ENCODE data around the gene FRS2. TPM values are rescaled to one million over a fixed set of nuclear protein-coding genes. Genes with fewer than 3 reads are reported as not detected.
"Not testable (repeated sequence)": the region's sequence is repeated elsewhere in the genome, so short reads cannot be mapped to it uniquely, and the experiment has no call there.

FRS2 gene
- total and polyA plus RNA-seq, 9 of the 15 experiments (the other 6 are each of a cell fraction or from before 2014, with no cell fraction given) = 1.0 to 9.1 (median 6.0) TPM

DNA sequence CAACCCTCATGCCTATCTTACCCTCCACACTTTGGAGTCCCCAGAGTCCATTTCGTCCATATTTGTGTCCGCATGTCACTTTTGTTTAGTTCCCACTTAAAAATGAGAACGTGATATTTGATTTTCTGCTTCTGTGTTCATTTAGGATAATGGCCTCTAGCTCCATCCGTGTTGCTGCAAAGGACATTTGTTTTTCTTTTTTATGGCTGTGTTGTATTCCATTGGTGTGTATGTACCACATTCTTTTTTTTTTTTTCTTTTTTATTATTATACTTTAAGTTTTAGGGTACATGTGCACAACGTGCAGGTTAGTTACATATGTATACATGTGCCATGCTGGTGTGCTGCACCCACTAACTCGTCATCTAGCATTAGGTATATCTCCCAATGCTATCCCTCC is 133.4 kb downstream of the FRS2 start:
- POLR2A ChIA-PET = interaction anchor here (0.9 kb wide), 2 partner anchors 14 to 18 kb away, joined by 3 to 4 read pairs; partner anchors contain the start of gene CCT2
- CTCF ChIA-PET (ENCODE audit: low intra/inter-chr PET ratio); H3K4me1 ChIP-seq (replicated peaks in 1 of 2; ENCODE audit: control insufficient read depth in 2 of 2, insufficient read depth in 2 of 2, low read length in 2 of 2); H3K4me2 ChIP-seq (ENCODE audit: insufficient read depth, low read length); FAIRE-seq; DNase-seq (ENCODE audit: extremely low read depth in 1 of 4, low spot score in 3 of 4); H2AFZ ChIP-seq (ENCODE audit: low read depth, low read length); H3K9ac ChIP-seq (ENCODE audit: insufficient read depth in 1 of 2, low read depth in 2 of 2, low read length in 2 of 2); H3K27me3 ChIP-seq (ENCODE audit: control insufficient read depth in 2 of 2, insufficient read depth in 2 of 2, low read length in 2 of 2); H4K20me1 ChIP-seq (replicated peaks; ENCODE audit: control insufficient read depth, insufficient read depth, low read length); H3K9me1 ChIP-seq (ENCODE audit: control insufficient read depth, insufficient read depth, low read length); H3K27ac ChIP-seq (ENCODE audit: extremely low read depth, low read depth, low read length); BruUV-seq (replicated peaks); in situ Hi-C loops (cut with MboI); H3K4me3 ChIP-seq; H3K9me3 ChIP-seq (replicated peaks; ENCODE audit: control insufficient read depth, insufficient read depth, low read depth, low read length); H3K79me2 ChIP-seq (ENCODE audit: control insufficient read depth, insufficient read depth, low read length); intact Hi-C loops (cut with micrococcal nuclease); ATAC-seq: not testable (repeated sequence)
- WGBS (ENCODE audit: insufficient coverage, low coverage, missing lambda C conversion rate) = 98% methylated on average over 4 of the region's 6 CpGs
- peaks cover 46% of the 10 kb centered on the region for H3K36me3 ChIP-seq (ENCODE audit: control insufficient read depth, insufficient read depth, low read length)
- TF ChIP-seq ZNF146 (CRISPR knock-in tag; IDR thresholded peaks at IDR 0.05; ENCODE audit: unreplicated experiment) = peak; percentile 50

DNA sequence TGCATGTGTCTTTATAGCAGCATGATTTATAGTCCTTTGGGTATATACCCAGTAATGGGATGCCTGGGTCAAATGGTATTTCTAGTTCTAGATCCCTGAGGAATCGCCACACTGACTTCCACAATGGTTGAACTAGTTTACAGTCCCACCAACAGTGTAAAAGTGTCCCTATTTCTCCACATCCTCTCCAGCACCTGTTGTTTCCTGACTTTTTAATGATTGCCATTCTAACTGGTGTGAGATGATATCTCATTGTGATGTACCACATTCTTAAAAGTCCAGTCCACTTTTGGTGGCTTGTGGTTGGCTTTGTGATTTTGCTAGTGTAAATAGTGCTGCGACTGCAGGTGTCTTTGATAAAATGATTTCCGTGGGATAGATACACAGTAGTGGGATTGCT is 134.1 kb downstream of the FRS2 start:
- H3K27ac ChIP-seq (ENCODE audit: extremely low read depth, low read depth, low read length); FAIRE-seq; ATAC-seq; H3K9me3 ChIP-seq (replicated peaks; ENCODE audit: control insufficient read depth, insufficient read depth, low read depth, low read length); H2AFZ ChIP-seq (ENCODE audit: low read depth, low read length); H3K4me3 ChIP-seq; BruUV-seq (replicated peaks); H3K9ac ChIP-seq (ENCODE audit: insufficient read depth in 1 of 2, low read depth in 2 of 2, low read length in 2 of 2); H3K79me2 ChIP-seq (ENCODE audit: control insufficient read depth, insufficient read depth, low read length); H3K27me3 ChIP-seq (ENCODE audit: control insufficient read depth in 2 of 2, insufficient read depth in 2 of 2, low read length in 2 of 2); in situ Hi-C loops (cut with MboI); CTCF ChIA-PET (ENCODE audit: low intra/inter-chr PET ratio); intact Hi-C loops (cut with micrococcal nuclease); POLR2A ChIA-PET; H3K4me2 ChIP-seq (ENCODE audit: insufficient read depth, low read length); DNase-seq (ENCODE audit: extremely low read depth in 1 of 4, low spot score in 3 of 4); H4K20me1 ChIP-seq (replicated peaks; ENCODE audit: control insufficient read depth, insufficient read depth, low read length); H3K9me1 ChIP-seq (ENCODE audit: control insufficient read depth, insufficient read depth, low read length): not testable (repeated sequence)
- WGBS (ENCODE audit: insufficient coverage, low coverage, missing lambda C conversion rate) = 47% methylated on average over 2 of the region's 3 CpGs
- H3K4me1 ChIP-seq (replicated peaks in 1 of 2; ENCODE audit: control insufficient read depth in 2 of 2, insufficient read depth in 2 of 2, low read length in 2 of 2) = peaks cover 4 to 13% of the 10 kb centered on the region in 2 experiments; a peak in 4 of 5 replicates
- H3K36me3 ChIP-seq (ENCODE audit: control insufficient read depth, insufficient read depth, low read length) = peaks cover 38% of the 10 kb centered on the region

Measured in K562 (cell line).